Vagina (tissue), 2 donors: ENCODE measurements around the gene CRACR2B.

Source experiments
- CTCF ChIP-seq, 3 experiments: fragments of 450-650 bp in 2 of 3; fragments of 200-600 bp in 1 of 3; sonication (generic) in 1 of 3; IDR thresholded peaks; one replicate each; pipeline ENCODE4 v1.5.1; 2017 to 2019; ENCODE audit warnings: antibody characterized with exemption in 3 of 3, mild to moderate bottlenecking in 2 of 3, moderate library complexity in 2 of 3
- POLR2A ChIP-seq, 2 donors: fragments of 450-650 bp; IDR thresholded peaks; one replicate each; pipeline ENCODE4 v1.6.1; 2017; ENCODE audit warnings: antibody characterized with exemption in 2 of 2, mild to moderate bottlenecking in 2 of 2, moderate library complexity in 2 of 2

GRCh38 chr11:864898-865297 is 37.2 kb downstream of the CRACR2B start:
- TF ChIP-seq CTCF (IDR thresholded peaks at IDR 0.05) (no peak), POLR2A (IDR thresholded peaks at IDR 0.05) (no peak)
